BE2C (cell line): Measurements from ENCODE around the gene AGAP1.

ENCODE experiments used
- DNase-seq: peaks from one replicate; pipeline ENCODE4 v3.0.0-alpha.2; 2020
- H3K27me3 ChIP-seq: fragments of 250-450 bp; sonication (Bioruptor Pico); 2 replicates; pipeline ENCODE4 v1.5.1; 2020; ENCODE audit warnings: mild to moderate bottlenecking
- H3K36me3 ChIP-seq: fragments of 250-450 bp; sonication (Bioruptor Pico); 2 replicates; pipeline ENCODE4 v1.5.1; 2020; ENCODE audit warnings: mild to moderate bottlenecking
- H3K4me1 ChIP-seq: fragments of 250-450 bp; sonication (Bioruptor Pico); 2 replicates; pipeline ENCODE4 v1.5.1; 2020
- H3K4me3 ChIP-seq: 2 replicates; pipeline ENCODE4 v1.5.1; 2011; ENCODE audit warnings: low read depth, low read length
- H3K9me3 ChIP-seq: fragments of 250-450 bp; sonication (Bioruptor Pico); 2 replicates; pipeline ENCODE4 v1.5.1; 2020
- CTCF ChIP-seq: IDR thresholded peaks from 2 replicates; pipeline ENCODE4 v1.5.1; 2012; ENCODE audit warnings: mild to moderate bottlenecking, low read depth, low read length

The AGAP1 gene

DNA sequence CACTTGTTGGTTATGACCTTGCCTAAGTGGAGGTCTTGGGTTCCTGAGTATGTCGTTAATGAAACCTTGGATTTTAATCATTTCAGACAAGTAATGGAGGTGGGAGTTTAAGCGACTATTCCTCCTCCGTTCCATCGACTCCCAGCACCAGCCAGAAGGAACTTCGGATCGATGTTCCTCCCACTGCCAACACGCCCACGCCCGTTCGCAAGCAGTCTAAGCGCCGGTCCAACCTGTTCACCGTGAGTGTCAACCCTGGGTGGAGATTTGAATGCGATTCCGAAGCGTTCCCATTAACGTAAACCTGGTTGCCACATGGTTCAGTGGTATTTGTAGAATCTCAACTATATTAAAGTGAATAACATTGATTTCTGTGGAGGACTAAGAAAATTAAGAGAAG, 305.4 kb downstream of the AGAP1 start:
- H3K4me1 ChIP-seq, result no peaks in the 10 kb centered on the region
- TF ChIP-seq CTCF, result no peak
- no peaks in the 10 kb centered on the region for H3K27me3 ChIP-seq
- no peak for DNase-seq
- H3K4me3 ChIP-seq, result no peak overlapping the region
- no peaks in the 10 kb centered on the region for H3K9me3 ChIP-seq
- H3K36me3 ChIP-seq, result peaks cover 5% of the 10 kb centered on the region

GRCh38 chr2:235802542-235802941, 308.7 kb downstream of the AGAP1 start:
- H3K4me1 ChIP-seq, result no peaks in the 10 kb centered on the region
- DNase-seq, result no peak
- peaks cover 5% of the 10 kb centered on the region for H3K36me3 ChIP-seq
- H3K27me3 ChIP-seq, result no peaks in the 10 kb centered on the region
- no peaks in the 10 kb centered on the region for H3K9me3 ChIP-seq
- no peak for TF ChIP-seq CTCF
- no peak overlapping the region for H3K4me3 ChIP-seq

DNA sequence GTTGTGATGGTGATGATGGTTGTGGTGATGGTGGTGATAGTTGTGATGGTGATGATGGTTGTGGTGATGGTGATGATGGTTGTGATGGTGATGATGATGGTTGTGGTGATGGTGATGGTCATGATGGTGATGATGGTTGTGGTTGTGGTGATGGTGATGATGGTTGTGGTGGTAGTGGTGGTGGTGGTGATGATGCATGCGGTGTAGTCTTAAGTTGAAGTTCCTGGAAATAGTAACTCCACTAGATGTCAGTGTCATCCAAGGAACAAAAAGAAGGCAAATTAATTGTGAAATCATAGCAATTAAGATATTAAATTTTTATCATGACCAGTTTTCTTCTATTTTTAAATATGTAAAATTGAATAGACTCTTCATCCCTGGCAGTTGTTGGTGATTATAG, 309.2 kb downstream of the AGAP1 start:
- Histone ChIP-seq H3K4me3 (no peak overlapping the region), H3K27me3 (no peaks in the 10 kb centered on the region), H3K36me3 (peaks cover 5% of the 10 kb centered on the region), H3K9me3 (no peaks in the 10 kb centered on the region), H3K4me1 (no peaks in the 10 kb centered on the region)
- TF ChIP-seq CTCF, result peak; percentile 24
- DNase-seq, result no peak

DNA sequence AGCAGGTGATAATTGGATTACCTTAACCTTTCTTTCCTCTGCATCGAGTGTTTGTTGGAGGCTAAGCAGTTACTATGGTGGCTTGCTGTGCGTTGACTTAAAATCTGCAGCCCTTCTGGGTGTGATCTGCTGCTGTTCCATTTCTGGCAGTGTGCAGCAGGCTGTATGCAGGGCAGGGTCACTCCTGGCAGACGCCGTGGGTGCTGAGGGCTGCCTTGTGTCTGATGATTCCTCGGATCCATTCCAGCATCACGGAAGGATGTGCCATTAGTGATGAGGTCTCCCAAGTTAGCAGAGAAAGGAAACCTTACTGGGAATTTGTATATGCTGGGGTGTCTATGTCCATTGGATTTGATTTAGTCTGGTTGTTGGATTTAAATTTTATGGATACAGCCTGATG, 310.8 kb downstream of the AGAP1 start:
- TF ChIP-seq CTCF, result no peak
- Histone ChIP-seq H3K9me3 (no peaks in the 10 kb centered on the region), H3K4me1 (no peaks in the 10 kb centered on the region), H3K36me3 (peaks cover 5% of the 10 kb centered on the region; the same call in 1 of the 2 replicates), H3K4me3 (no peak overlapping the region), H3K27me3 (no peaks in the 10 kb centered on the region)
- no peak for DNase-seq

- DNase-seq, result no peak
- H3K36me3 ChIP-seq, result no peaks in the 10 kb centered on the region; the same call in 1 of the 2 replicates
- TF ChIP-seq CTCF, result no peak
Observed at GRCh38 chr2:235806986-235807750, 313.3 kb downstream of the AGAP1 start.

GRCh38 chr2:235808366-235808765, 314.5 kb downstream of the AGAP1 start:
- H3K4me1 ChIP-seq, result no peaks in the 10 kb centered on the region
- no peak for TF ChIP-seq CTCF
- H3K36me3 ChIP-seq, result no peaks in the 10 kb centered on the region
- no peak for DNase-seq
- no peak overlapping the region for H3K4me3 ChIP-seq
- no peaks in the 10 kb centered on the region for H3K9me3 ChIP-seq
- no peaks in the 10 kb centered on the region for H3K27me3 ChIP-seq

More at GRCh38 chr2:235806986-235807750, 313.3 kb downstream of the AGAP1 start:
- H3K9me3 ChIP-seq, result no peaks in the 10 kb centered on the region
- H3K27me3 ChIP-seq, result no peaks in the 10 kb centered on the region
- H3K4me1 ChIP-seq, result no peaks in the 10 kb centered on the region
- no peak overlapping the region for H3K4me3 ChIP-seq
